ENCODE data around the gene KCNE1. TPM values are rescaled to one million over a fixed set of nuclear protein-coding genes. Genes with fewer than 3 reads are reported as not detected.

KCNE1 gene
- total and polyA plus RNA-seq, 10 of the 15 experiments (the other 5 are each of a cell fraction or from before 2014, with no cell fraction given): 0.06 to 0.18 (median 0.09) TPM; not detected in 5

DNA sequence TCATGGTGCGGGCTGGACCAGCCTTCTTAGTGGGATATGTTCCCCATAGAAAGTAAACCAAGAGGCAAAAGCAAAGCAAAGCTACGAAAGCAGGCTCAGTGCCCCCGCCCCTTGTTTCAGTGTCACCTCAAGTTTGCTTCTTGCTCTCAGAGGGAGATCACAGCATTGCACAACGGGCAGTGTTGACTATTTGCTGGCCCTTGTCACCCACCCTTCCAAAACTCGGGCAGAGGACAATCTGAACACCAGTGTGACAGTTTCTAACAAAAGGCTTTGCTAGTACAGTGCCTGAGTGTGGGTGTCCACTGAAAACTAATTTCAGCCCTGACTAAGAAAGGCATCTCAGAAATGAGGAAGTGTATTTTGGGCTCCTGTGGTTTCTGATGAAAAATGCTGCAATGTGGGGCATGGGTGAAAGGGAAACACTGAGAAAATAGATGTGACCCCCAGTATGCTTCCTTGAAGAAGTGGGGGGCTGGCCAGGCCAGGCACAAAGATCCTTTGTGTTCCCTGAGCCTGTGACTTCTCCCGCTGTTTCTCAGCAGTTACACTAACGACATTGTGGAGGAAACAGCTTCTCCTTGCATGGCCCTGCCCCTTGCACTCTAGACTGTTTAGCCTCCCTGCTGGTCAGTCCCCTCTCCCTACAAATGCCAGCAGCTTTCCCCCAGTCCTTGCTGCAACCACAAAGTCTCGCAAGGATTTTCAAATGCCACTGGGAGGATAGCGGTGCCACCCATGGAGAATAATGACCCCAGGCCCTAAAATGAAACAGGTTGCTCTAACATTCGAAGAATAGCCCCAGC lies 33.3 kb upstream of the KCNE1 start:
- Histone ChIP-seq H3K4me3 (peak overlapping the region; percentile 44; the same call in 1 of the 2 replicates), H3K36me3 (ENCODE audit: control insufficient read depth in 2 of 2, insufficient read depth in 2 of 2, low read length in 1 of 2) (no peaks in the 10 kb centered on the region), H3K27ac (ENCODE audit: control insufficient read depth, insufficient read depth) (peak overlapping the region; percentile 84), H2AFZ (ENCODE audit: control insufficient read depth, low read depth, low read length) (peak overlapping the region; percentile 88), H3K4me1 (ENCODE audit: control insufficient read depth, insufficient read depth, low read length) (peaks cover 38% of the 10 kb centered on the region), H3K9ac (ENCODE audit: control insufficient read depth, insufficient read depth, low read length) (peak overlapping the region; percentile 73), H3K9me3 (replicated peaks; ENCODE audit: control insufficient read depth, insufficient read depth, low read length) (peaks cover 2% of the 10 kb centered on the region; the same call in 1 of the 3 replicates), H3K27me3 (replicated peaks in 1 of 2; ENCODE audit: control insufficient read depth in 2 of 2, insufficient read depth in 2 of 2, low read length in 1 of 2) (no peaks in the 10 kb centered on the region), H3K79me2 (ENCODE audit: control insufficient read depth, insufficient read depth, low read length) (no peaks in the 10 kb centered on the region; the same call in 1 of the 2 replicates), H4K20me1 (ENCODE audit: control insufficient read depth, insufficient read depth) (no peaks in the 10 kb centered on the region), H3K4me2 (ENCODE audit: control insufficient read depth, insufficient read depth) (peak overlapping the region; percentile 93)
- DNase-seq (ENCODE audit: low read depth, low spot score) (peak; percentile 86), FAIRE-seq (peak; percentile 84), ATAC-seq (peak; percentile 93)
- BruUV-seq (replicated peaks): no TSS peak
- intact Hi-C loops (cut with micrococcal nuclease; ENCODE audit: unreplicated experiment) (loop anchor here (2.0 kb wide), 2 partner anchors 18 to 70 kb away; partner anchors contain the start of gene RCAN1), in situ Hi-C loops (cut with MboI) (no loop called here)
- 10% methylated on average over 10 of the region's 10 CpGs for WGBS (ENCODE audit: insufficient coverage, insufficient replicate concordance, low lambda C conversion rate, missing lambda C conversion rate)
- RAD21 ChIA-PET (ENCODE audit: unreplicated experiment): interaction anchor here (1.6 kb wide), 1 partner anchor 23 kb away, joined by 3 read pairs; no protein-coding TSS in a partner anchor
- POLR2A ChIA-PET: no interaction called here
- CTCF ChIA-PET: interaction anchor here (1.0 to 3.0 kb wide), 4 partner anchors 8 to 621 kb away, joined by 3 to 13 read pairs (median 4); no protein-coding TSS in a partner anchor
- SMC1A ChIA-PET (ENCODE audit: uncharacterized antibody, unreplicated experiment): interaction anchor here (0.6 to 1.5 kb wide), 2 partner anchors 23 to 34 kb away, joined by 3 read pairs; no protein-coding TSS in a partner anchor
- TF ChIP-seq JUNB (IDR thresholded peaks at IDR 0.05): peak; percentile 93
- TF ChIP-seq, protein P1, sequence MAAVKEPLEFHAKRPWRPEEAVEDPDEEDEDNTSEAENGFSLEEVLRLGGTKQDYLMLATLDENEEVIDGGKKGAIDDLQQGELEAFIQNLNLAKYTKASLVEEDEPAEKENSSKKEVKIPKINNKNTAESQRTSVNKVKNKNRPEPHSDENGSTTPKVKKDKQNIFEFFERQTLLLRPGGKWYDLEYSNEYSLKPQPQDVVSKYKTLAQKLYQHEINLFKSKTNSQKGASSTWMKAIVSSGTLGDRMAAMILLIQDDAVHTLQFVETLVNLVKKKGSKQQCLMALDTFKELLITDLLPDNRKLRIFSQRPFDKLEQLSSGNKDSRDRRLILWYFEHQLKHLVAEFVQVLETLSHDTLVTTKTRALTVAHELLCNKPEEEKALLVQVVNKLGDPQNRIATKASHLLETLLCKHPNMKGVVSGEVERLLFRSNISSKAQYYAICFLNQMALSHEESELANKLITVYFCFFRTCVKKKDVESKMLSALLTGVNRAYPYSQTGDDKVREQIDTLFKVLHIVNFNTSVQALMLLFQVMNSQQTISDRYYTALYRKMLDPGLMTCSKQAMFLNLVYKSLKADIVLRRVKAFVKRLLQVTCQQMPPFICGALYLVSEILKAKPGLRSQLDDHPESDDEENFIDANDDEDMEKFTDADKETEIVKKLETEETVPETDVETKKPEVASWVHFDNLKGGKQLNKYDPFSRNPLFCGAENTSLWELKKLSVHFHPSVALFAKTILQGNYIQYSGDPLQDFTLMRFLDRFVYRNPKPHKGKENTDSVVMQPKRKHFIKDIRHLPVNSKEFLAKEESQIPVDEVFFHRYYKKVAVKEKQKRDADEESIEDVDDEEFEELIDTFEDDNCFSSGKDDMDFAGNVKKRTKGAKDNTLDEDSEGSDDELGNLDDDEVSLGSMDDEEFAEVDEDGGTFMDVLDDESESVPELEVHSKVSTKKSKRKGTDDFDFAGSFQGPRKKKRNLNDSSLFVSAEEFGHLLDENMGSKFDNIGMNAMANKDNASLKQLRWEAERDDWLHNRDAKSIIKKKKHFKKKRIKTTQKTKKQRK (IDR thresholded peaks at IDR 0.05; ENCODE audit: low read depth, low read length): no peak
- no peak for TF ChIP-seq PAX8 (IDR thresholded peaks at IDR 0.05)
- peak; percentile 68; the same call in 1 of the 2 replicates for TF ChIP-seq BACH1 (IDR thresholded peaks at IDR 0.05; ENCODE audit: borderline replicate concordance)
- peak; percentile 88 for TF ChIP-seq SMARCA5 (IDR thresholded peaks at IDR 0.05)
- TF ChIP-seq SRF (IDR thresholded peaks at IDR 0.05; ENCODE audit: low read depth in 2 of 2, low read length in 2 of 2): 0 out of 4 replicates have a peak, but pooled peaks of 1 of the 2 experiments have one; percentile 27
- no peak for TF ChIP-seq HCFC1 (IDR thresholded peaks at IDR 0.05; ENCODE audit: low read length)
- TF ChIP-seq TBL1XR1 (IDR thresholded peaks at IDR 0.05; ENCODE audit: low read depth, low read length): no peak
- peak; percentile 91 for TF ChIP-seq MEF2B (IDR thresholded peaks at IDR 0.05; ENCODE audit: partially characterized antibody, poor library complexity, severe bottlenecking)
- TF ChIP-seq PML (IDR thresholded peaks at IDR 0.05; ENCODE audit: low read length): peak; percentile 69
- TF ChIP-seq RAD21 (IDR thresholded peaks at IDR 0.05; ENCODE audit: insufficient read depth, low read depth, low read length): no peak
- TF ChIP-seq ZNF622 (IDR thresholded peaks at IDR 0.05): no peak
- TF ChIP-seq SREBF1 (IDR thresholded peaks at IDR 0.05; ENCODE audit: low read length): no peak
- no peak for TF ChIP-seq RFX5 (IDR thresholded peaks at IDR 0.05; ENCODE audit: low read depth, low read length)
- no peak for TF ChIP-seq ESRRA (IDR thresholded peaks at IDR 0.05; ENCODE audit: low read length)
- TF ChIP-seq GABPA (IDR thresholded peaks at IDR 0.05; ENCODE audit: low read depth): no peak
- no peak for TF ChIP-seq HDAC2 (IDR thresholded peaks at IDR 0.05)
- TF ChIP-seq POU2F2 (IDR thresholded peaks at IDR 0.05; ENCODE audit: borderline replicate concordance, low read depth, low read length): peak; percentile 72; the same call in 2 of the 3 replicates
- TF ChIP-seq, protein P2, sequence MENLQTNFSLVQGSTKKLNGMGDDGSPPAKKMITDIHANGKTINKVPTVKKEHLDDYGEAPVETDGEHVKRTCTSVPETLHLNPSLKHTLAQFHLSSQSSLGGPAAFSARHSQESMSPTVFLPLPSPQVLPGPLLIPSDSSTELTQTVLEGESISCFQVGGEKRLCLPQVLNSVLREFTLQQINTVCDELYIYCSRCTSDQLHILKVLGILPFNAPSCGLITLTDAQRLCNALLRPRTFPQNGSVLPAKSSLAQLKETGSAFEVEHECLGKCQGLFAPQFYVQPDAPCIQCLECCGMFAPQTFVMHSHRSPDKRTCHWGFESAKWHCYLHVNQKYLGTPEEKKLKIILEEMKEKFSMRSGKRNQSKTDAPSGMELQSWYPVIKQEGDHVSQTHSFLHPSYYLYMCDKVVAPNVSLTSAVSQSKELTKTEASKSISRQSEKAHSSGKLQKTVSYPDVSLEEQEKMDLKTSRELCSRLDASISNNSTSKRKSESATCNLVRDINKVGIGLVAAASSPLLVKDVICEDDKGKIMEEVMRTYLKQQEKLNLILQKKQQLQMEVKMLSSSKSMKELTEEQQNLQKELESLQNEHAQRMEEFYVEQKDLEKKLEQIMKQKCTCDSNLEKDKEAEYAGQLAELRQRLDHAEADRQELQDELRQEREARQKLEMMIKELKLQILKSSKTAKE (IDR thresholded peaks at IDR 0.05; ENCODE audit: low read depth, poor library complexity, severe bottlenecking): peak; percentile 59
- TF ChIP-seq TAF1 (IDR thresholded peaks at IDR 0.05; ENCODE audit: borderline replicate concordance, low read depth, low read length): peak; percentile 67

All from GM12878 (cell line).